Neural cell (in vitro differentiated cells): ENCODE data around the gene PPM1H. TPM values are rescaled to one million over a fixed set of nuclear protein-coding genes. Genes with fewer than 3 reads are reported as not detected.

Source experiments
- H2AFZ ChIP-seq: fragments of 200-600, 300-800 bp; sonication (generic), shearing (Covaris generic); 2 replicates; pipeline ENCODE4 v1.6.0; 2014; ENCODE audit warnings: low read depth, mild to moderate bottlenecking, antibody characterized with exemption, low read length, moderate library complexity
- H3F3A ChIP-seq: fragments of 200-600 bp; shearing (Covaris generic); 2 replicates; pipeline ENCODE4 v1.6.1; 2016; ENCODE audit warnings: mild to moderate bottlenecking, moderate library complexity, mixed read lengths, antibody characterized with exemption, low read length; ENCODE audit not compliant: insufficient read depth, poor library complexity, severe bottlenecking
- H3K27ac ChIP-seq: fragments of 200-600, 300-800 bp; sonication (generic), shearing (Covaris generic); 2 replicates; pipeline ENCODE4 v1.5.1; 2014; ENCODE audit warnings: mild to moderate bottlenecking, low read length, moderate library complexity
- H3K27me3 ChIP-seq: fragments of 300-800, 200-600 bp; sonication (generic), shearing (Covaris generic); 2 replicates; pipeline ENCODE4 v1.6.0; 2014; ENCODE audit warnings: mild to moderate bottlenecking, low read depth, low read length, moderate library complexity; ENCODE audit not compliant: insufficient read depth
- H3K36me3 ChIP-seq: fragments of 300-800, 200-600 bp; sonication (generic), shearing (Covaris generic); 2 replicates; pipeline ENCODE4 v1.5.1; 2014; ENCODE audit warnings: mild to moderate bottlenecking, antibody characterized with exemption, low read length, moderate library complexity; ENCODE audit not compliant: insufficient read depth
- H3K4me2 ChIP-seq: fragments of 300-800, 200-600 bp; sonication (generic), shearing (Covaris generic); 2 replicates; pipeline ENCODE4 v1.6.0; 2014; ENCODE audit warnings: mild to moderate bottlenecking, low read length
- H3K4me3 ChIP-seq: fragments of 300-800, 200-600 bp; sonication (generic), shearing (Covaris generic); 2 replicates; pipeline ENCODE4 v1.5.1; 2014; ENCODE audit warnings: mild to moderate bottlenecking, low read length, moderate library complexity
- H3K79me2 ChIP-seq: fragments of 200-600 bp; shearing (Covaris generic); replicated peaks from 2 replicates; pipeline ENCODE4 v1.6.0; 2014; ENCODE audit warnings: mild to moderate bottlenecking, low read length, moderate library complexity; ENCODE audit not compliant: insufficient read depth
- H3K9ac ChIP-seq: fragments of 300-800, 200-600 bp; sonication (generic), shearing (Covaris generic); 2 replicates; pipeline ENCODE4 v1.6.1; 2016; ENCODE audit warnings: mild to moderate bottlenecking, low read length, mixed read lengths
- H3K9me2 ChIP-seq: fragments of 200-600 bp; shearing (Covaris generic); 2 replicates; pipeline ENCODE4 v1.6.1; 2016; ENCODE audit warnings: mild to moderate bottlenecking, low read length, mixed read lengths; ENCODE audit not compliant: insufficient read depth
- H3K9me3 ChIP-seq: fragments of 200-600, 300-800 bp; sonication (generic), shearing (Covaris generic); 2 replicates; pipeline ENCODE4 v1.6.1; 2016; ENCODE audit warnings: mild to moderate bottlenecking, mixed run types, low read length, moderate library complexity, mixed read lengths
- H4K20me1 ChIP-seq: fragments of 200-600 bp; shearing (Covaris generic); 2 replicates; pipeline ENCODE4 v1.6.1; 2016; ENCODE audit warnings: mild to moderate bottlenecking, mixed run types; ENCODE audit not compliant: insufficient read depth
- CTCF ChIP-seq: fragments of 450-650 bp; IDR thresholded peaks from 2 replicates; pipeline ENCODE4 v1.5.1; 2014; ENCODE audit warnings: antibody characterized with exemption, mild to moderate bottlenecking, moderate library complexity; ENCODE audit not compliant: poor library complexity, severe bottlenecking
- EP300 ChIP-seq: fragments of 450-650 bp; conservative IDR thresholded peaks from 2 replicates; pipeline ENCODE4 v1.6.1; 2014; ENCODE audit warnings: antibody characterized with exemption, mild to moderate bottlenecking, moderate library complexity; ENCODE audit not compliant: poor library complexity, severe bottlenecking
- EZH2 ChIP-seq: fragments of 200-600, 300-800 bp; shearing (Covaris generic), sonication (generic); IDR thresholded peaks from 2 replicates; pipeline ENCODE4 v1.6.1; 2014; ENCODE audit warnings: antibody characterized with exemption, low read length, borderline replicate concordance, mild to moderate bottlenecking; ENCODE audit not compliant: insufficient read depth, poor library complexity, severe bottlenecking
- MXI1 ChIP-seq: fragments of 450-650 bp; conservative IDR thresholded peaks from 2 replicates; pipeline ENCODE4 v1.6.1; 2014; ENCODE audit warnings: antibody characterized with exemption, mild to moderate bottlenecking; ENCODE audit not compliant: poor library complexity, severe bottlenecking
- POLR2AphosphoS5 ChIP-seq: IDR thresholded peaks from 2 replicates; pipeline ENCODE4 v1.6.1; 2012
- RAD21 ChIP-seq: fragments of 450-650 bp; conservative IDR thresholded peaks from 2 replicates; pipeline ENCODE4 v1.6.1; 2014; ENCODE audit warnings: antibody characterized with exemption, mild to moderate bottlenecking, moderate library complexity
- REST ChIP-seq: IDR thresholded peaks from 2 replicates; pipeline ENCODE4 v1.6.1; 2012; ENCODE audit warnings: borderline replicate concordance
- SMC3 ChIP-seq: fragments of 450-650 bp; conservative IDR thresholded peaks from 2 replicates; pipeline ENCODE4 v1.6.1; 2014; ENCODE audit warnings: antibody characterized with exemption, mild to moderate bottlenecking, moderate library complexity; ENCODE audit not compliant: poor library complexity
- TAF1 ChIP-seq: IDR thresholded peaks from 2 replicates; pipeline ENCODE4 v1.6.1; 2012; ENCODE audit warnings: low read depth
- polyA plus RNA-seq: library from polyadenylated mRNA; depleted of rRNA; stranded (reverse); fragments of >200 nt; gene quantifications from 2 replicates; pipeline ENCODE4 v1.2.3, GENCODE V29; 2014

Gene PPM1H
- polyA plus RNA-seq, 1 donor from 2014 or later: 3.9 TPM

GRCh38 chr12:62677355-62677754 lies 257.6 kb downstream of the PPM1H start:
- TF ChIP-seq POLR2AphosphoS5 (no peak), CTCF (no peak), EP300 (no peak), REST (no peak), TAF1 (no peak), SMC3 (no peak), MXI1 (no peak), RAD21 (no peak), EZH2 (no peak)
- no peak overlapping the region for H3K27ac ChIP-seq
- no peaks in the 10 kb centered on the region for H3K79me2 ChIP-seq
- no peaks in the 10 kb centered on the region for H3F3A ChIP-seq
- H4K20me1 ChIP-seq: no peaks in the 10 kb centered on the region
- no peak overlapping the region for H2AFZ ChIP-seq
- H3K27me3 ChIP-seq: no peaks in the 10 kb centered on the region
- H3K4me2 ChIP-seq: no peak overlapping the region
- no peaks in the 10 kb centered on the region for H3K9me2 ChIP-seq
- no peak overlapping the region for H3K9ac ChIP-seq
- no peaks in the 10 kb centered on the region for H3K9me3 ChIP-seq
- H3K4me3 ChIP-seq: no peak overlapping the region
- H3K36me3 ChIP-seq: no peaks in the 10 kb centered on the region

- no peaks in the 10 kb centered on the region for H3K79me2 ChIP-seq
- no peak overlapping the region for H3K4me3 ChIP-seq
- no peaks in the 10 kb centered on the region for H3F3A ChIP-seq
- H4K20me1 ChIP-seq: no peaks in the 10 kb centered on the region
- H3K9me2 ChIP-seq: no peaks in the 10 kb centered on the region
- TF ChIP-seq REST: no peak
- TF ChIP-seq EZH2: no peak
- TF ChIP-seq MXI1: no peak
- no peak for TF ChIP-seq RAD21
- no peak for TF ChIP-seq TAF1
- TF ChIP-seq EP300: no peak
- no peaks in the 10 kb centered on the region for H3K9me3 ChIP-seq
- no peaks in the 10 kb centered on the region for H3K36me3 ChIP-seq
- H3K4me2 ChIP-seq: no peak overlapping the region
- H2AFZ ChIP-seq: no peak overlapping the region
- H3K27me3 ChIP-seq: no peaks in the 10 kb centered on the region
- no peak overlapping the region for H3K9ac ChIP-seq
- no peak overlapping the region for H3K27ac ChIP-seq
Observed at GRCh38 chr12:62676521-62677307, 258.2 kb downstream of the PPM1H start.
